ENCODE results near the gene SREBF1.

Gene SREBF1

DNA sequence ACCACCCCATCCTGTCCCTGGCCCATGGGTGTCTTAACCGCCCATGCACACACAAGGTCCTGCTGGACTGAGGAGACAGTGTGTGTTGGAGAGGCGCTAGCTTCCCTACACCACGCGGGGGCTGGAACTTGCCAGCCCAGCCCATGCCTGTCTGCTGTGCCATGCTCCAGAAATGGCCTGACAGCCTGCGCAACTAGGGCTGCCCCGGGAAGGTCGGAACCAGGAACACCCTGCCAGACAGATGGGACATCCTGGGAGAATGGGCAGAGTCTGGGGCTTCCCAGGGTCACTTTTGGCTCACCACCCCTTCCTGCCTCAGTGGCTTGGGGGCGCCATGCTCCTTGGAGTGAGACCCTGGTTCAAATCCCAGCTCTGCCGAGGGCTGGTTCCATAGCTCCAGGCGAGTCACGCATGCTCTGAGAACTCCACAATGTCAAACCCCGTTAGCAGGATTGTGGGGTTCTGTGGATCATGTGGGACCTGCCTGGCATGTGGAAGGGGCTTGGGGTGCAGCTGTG is 36.2 kb downstream of the SREBF1 start:
- no peak for ATAC-seq (ENCODE audit: insufficient read depth, low read depth)
- no peaks in the 10 kb centered on the region for H3K4me1 ChIP-seq (ENCODE audit: insufficient read depth, low read length)
- H3K27me3 ChIP-seq (ENCODE audit: insufficient read depth, low read length, poor library complexity), result no peaks in the 10 kb centered on the region
- no peak overlapping the region for H2AFZ ChIP-seq (ENCODE audit: low read depth, low read length)
- DNase-seq, result no peak
- peaks cover 88% of the 10 kb centered on the region for H3K36me3 ChIP-seq (ENCODE audit: insufficient read depth, low read length)
- peaks cover 52% of the 10 kb centered on the region for H4K20me1 ChIP-seq (ENCODE audit: insufficient read depth, low read length)
- no peak overlapping the region for H3K27ac ChIP-seq (ENCODE audit: low read length)
- no peak overlapping the region for H3K4me2 ChIP-seq (ENCODE audit: insufficient read depth, low read length)
- 0 out of 2 replicates have a peak, but pooled peaks cover 4% of the 10 kb centered on the region for H3K79me2 ChIP-seq (ENCODE audit: insufficient read depth, low read length)
- no peaks in the 10 kb centered on the region for H3K9me3 ChIP-seq (ENCODE audit: insufficient read depth, low read length, severe bottlenecking)
- H3K9ac ChIP-seq (ENCODE audit: low read depth, low read length), result no peak overlapping the region
- no peak for TF ChIP-seq EZH2 (IDR thresholded peaks at IDR 0.05; ENCODE audit: borderline replicate concordance, low read depth, low read length, severe bottlenecking)
- TF ChIP-seq CTCF (IDR thresholded peaks at IDR 0.05; ENCODE audit: borderline replicate concordance, extremely low read depth, low read length, poor library complexity, severe bottlenecking), result peak; percentile 11
- no peak overlapping the region for H3K4me3 ChIP-seq (ENCODE audit: low read depth in 1 of 2, low read length in 2 of 2)

GRCh38 chr17:17798573-17799255 is 38.1 kb downstream of the SREBF1 start:
- Histone ChIP-seq H4K20me1 (ENCODE audit: insufficient read depth, low read length) (peaks cover 70% of the 10 kb centered on the region), H3K4me1 (ENCODE audit: insufficient read depth, low read length) (no peaks in the 10 kb centered on the region), H3K27me3 (ENCODE audit: insufficient read depth, low read length, poor library complexity) (no peaks in the 10 kb centered on the region), H3K9ac (ENCODE audit: low read depth, low read length) (no peak overlapping the region), H3K79me2 (ENCODE audit: insufficient read depth, low read length) (0 out of 2 replicates have a peak, but pooled peaks cover 10% of the 10 kb centered on the region), H3K36me3 (ENCODE audit: insufficient read depth, low read length) (peaks cover 93% of the 10 kb centered on the region), H3K9me3 (ENCODE audit: insufficient read depth, low read length, severe bottlenecking) (no peaks in the 10 kb centered on the region), H2AFZ (ENCODE audit: low read depth, low read length) (no peak overlapping the region), H3K27ac (ENCODE audit: low read length) (no peak overlapping the region), H3K4me2 (ENCODE audit: insufficient read depth, low read length) (no peak overlapping the region), H3K4me3 (ENCODE audit: low read depth in 1 of 2, low read length in 2 of 2) (no peak overlapping the region)
- DNase-seq (no peak), ATAC-seq (ENCODE audit: insufficient read depth, low read depth) (no peak)
- TF ChIP-seq EZH2 (IDR thresholded peaks at IDR 0.05; ENCODE audit: borderline replicate concordance, low read depth, low read length, severe bottlenecking), result no peak
- TF ChIP-seq CTCF (IDR thresholded peaks at IDR 0.05; ENCODE audit: borderline replicate concordance, extremely low read depth, low read length, poor library complexity, severe bottlenecking), result no peak

GRCh38 chr17:17798010-17798556 is 38.7 kb downstream of the SREBF1 start:
- H3K4me3 ChIP-seq (ENCODE audit: low read depth in 1 of 2, low read length in 2 of 2), result no peak overlapping the region
- no peak overlapping the region for H3K27ac ChIP-seq (ENCODE audit: low read length)
- TF ChIP-seq EZH2 (IDR thresholded peaks at IDR 0.05; ENCODE audit: borderline replicate concordance, low read depth, low read length, severe bottlenecking) (no peak), CTCF (IDR thresholded peaks at IDR 0.05; ENCODE audit: borderline replicate concordance, extremely low read depth, low read length, poor library complexity, severe bottlenecking) (no peak)
- no peak overlapping the region for H3K9ac ChIP-seq (ENCODE audit: low read depth, low read length)
- no peaks in the 10 kb centered on the region for H3K27me3 ChIP-seq (ENCODE audit: insufficient read depth, low read length, poor library complexity)
- peaks cover 77% of the 10 kb centered on the region for H4K20me1 ChIP-seq (ENCODE audit: insufficient read depth, low read length)
- no peak for ATAC-seq (ENCODE audit: insufficient read depth, low read depth)
- no peaks in the 10 kb centered on the region for H3K9me3 ChIP-seq (ENCODE audit: insufficient read depth, low read length, severe bottlenecking)
- peaks cover 13% of the 10 kb centered on the region; the same call in 1 of the 2 replicates for H3K79me2 ChIP-seq (ENCODE audit: insufficient read depth, low read length)
- no peak for DNase-seq
- no peak overlapping the region for H2AFZ ChIP-seq (ENCODE audit: low read depth, low read length)
- no peaks in the 10 kb centered on the region for H3K4me1 ChIP-seq (ENCODE audit: insufficient read depth, low read length)
- peaks cover 93% of the 10 kb centered on the region for H3K36me3 ChIP-seq (ENCODE audit: insufficient read depth, low read length)
- no peak overlapping the region for H3K4me2 ChIP-seq (ENCODE audit: insufficient read depth, low read length)
